Stomach smooth muscle (tissue), 2 donors: ENCODE measurements around the gene PRKRIP1.
"Not testable (repeated sequence)": the region's sequence is repeated elsewhere in the genome, so short reads cannot be mapped to it uniquely, and the experiment has no call there.

Experiments used
- H3K27ac ChIP-seq: one replicate; pipeline ENCODE4 v1.7.0; 2013; ENCODE audit warnings: mild to moderate bottlenecking, low read length, inconsistent platforms
- H3K27me3 ChIP-seq, 2 donors: one replicate each; pipeline ENCODE4 v1.7.0; 2013; ENCODE audit warnings: low read length in 2 of 2; ENCODE audit not compliant: insufficient read depth in 2 of 2, control insufficient read depth in 1 of 2
- H3K36me3 ChIP-seq, 2 donors: one replicate each; pipeline ENCODE4 v1.7.0; 2013; ENCODE audit warnings: low read length in 2 of 2; ENCODE audit not compliant: control insufficient read depth in 2 of 2, insufficient read depth in 2 of 2
- H3K4me1 ChIP-seq: one replicate; pipeline ENCODE4 v1.7.0; 2013; ENCODE audit warnings: low read length; ENCODE audit not compliant: control insufficient read depth, insufficient read depth
- H3K4me3 ChIP-seq, 2 donors: one replicate each; pipeline ENCODE4 v1.7.0; 2013; ENCODE audit warnings: low read length in 2 of 2
- H3K9ac ChIP-seq, 2 donors: one replicate each; pipeline ENCODE4 v1.7.0; 2013; ENCODE audit warnings: low read length in 2 of 2, mild to moderate bottlenecking in 1 of 2
- H3K9me3 ChIP-seq, 2 donors: one replicate each; pipeline ENCODE4 v1.7.0; 2013; ENCODE audit warnings: low read length in 2 of 2; ENCODE audit not compliant: control insufficient read depth in 2 of 2
- donor health status: healthy.
- donor health status: Pancreatic carcinoma.

The PRKRIP1 gene

GRCh38 chr7:102404005-102404861 is 8.1 kb downstream of the PRKRIP1 start:
- Histone ChIP-seq H3K9ac (no peak overlapping the region), H3K27ac (no peak overlapping the region), H3K27me3 (no peaks in the 10 kb centered on the region), H3K4me3 (no peak overlapping the region), H3K9me3 (no peaks in the 10 kb centered on the region), H3K36me3 (peaks cover 55 to 57% of the 10 kb centered on the region in 2 donors), H3K4me1 (no peaks in the 10 kb centered on the region)

GRCh38 chr7:102404862-102405188 is 8.7 kb downstream of the PRKRIP1 start:
- H3K27ac ChIP-seq, H3K4me1 ChIP-seq, H3K9ac ChIP-seq, H3K4me3 ChIP-seq, H3K27me3 ChIP-seq, H3K9me3 ChIP-seq: not testable (repeated sequence)
- H3K36me3 ChIP-seq, result peaks cover 55 to 57% of the 10 kb centered on the region in 2 donors

- no peak overlapping the region for H3K4me3 ChIP-seq
Observed at GRCh38 chr7:102407910-102408309, 11.7 kb downstream of the PRKRIP1 start.

DNA sequence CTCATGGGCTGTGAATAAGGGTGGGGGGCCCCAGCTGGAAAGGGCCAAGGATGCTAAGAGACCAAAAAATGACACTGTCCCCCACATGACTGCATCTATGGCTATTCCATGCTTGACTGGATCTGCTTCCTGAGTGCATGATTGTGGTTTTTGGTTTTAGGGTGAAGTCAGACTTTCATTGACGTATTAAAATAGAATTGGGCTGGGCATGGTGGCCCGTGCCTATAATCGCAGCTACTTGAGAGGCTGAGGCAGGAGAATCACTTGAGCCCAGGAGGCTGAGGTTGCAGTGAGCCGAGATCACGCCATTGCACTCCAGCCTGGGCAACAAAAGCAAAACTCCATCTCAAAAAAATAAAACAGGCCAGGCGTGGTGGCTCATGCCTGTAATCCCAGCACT is 12.4 kb downstream of the PRKRIP1 start:
- H3K27me3 ChIP-seq, H3K4me1 ChIP-seq, H3K27ac ChIP-seq, H3K9ac ChIP-seq, H3K9me3 ChIP-seq, H3K4me3 ChIP-seq: not testable (repeated sequence)
- H3K36me3 ChIP-seq, result peaks cover 36 to 57% of the 10 kb centered on the region in 2 donors

More at GRCh38 chr7:102407910-102408309, 11.7 kb downstream of the PRKRIP1 start:
- Histone ChIP-seq H3K9ac (no peak overlapping the region), H3K36me3 (peaks cover 42 to 60% of the 10 kb centered on the region in 2 donors), H3K9me3 (peaks cover 0 to 2% of the 10 kb centered on the region in 2 donors), H3K27me3 (no peaks in the 10 kb centered on the region), H3K27ac (no peak overlapping the region), H3K4me1 (peaks cover 2% of the 10 kb centered on the region)

DNA sequence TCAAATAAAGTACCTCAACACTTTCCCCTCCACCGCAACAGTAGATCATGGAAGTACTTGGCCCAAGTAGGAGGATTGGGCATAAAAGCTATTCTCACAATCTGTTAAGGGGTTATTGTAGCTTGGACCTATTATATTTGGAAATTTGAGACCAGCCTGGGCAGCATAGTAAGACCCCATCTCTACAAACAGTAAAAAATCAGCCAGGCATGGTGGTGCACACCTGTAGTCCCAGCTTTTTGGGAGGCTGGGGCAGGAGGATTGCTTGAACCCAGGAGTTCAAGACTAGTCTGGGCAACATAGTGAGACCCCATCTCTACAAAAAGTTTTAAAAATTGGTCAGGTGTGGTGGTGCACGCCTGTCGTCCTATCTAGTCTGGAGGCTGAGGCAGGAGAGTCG is 13.2 kb downstream of the PRKRIP1 start:
- no peak overlapping the region for H3K27ac ChIP-seq
- H3K36me3 ChIP-seq, result peaks cover 33 to 55% of the 10 kb centered on the region in 2 donors
- H3K4me3 ChIP-seq, result no peak overlapping the region
- H3K4me1 ChIP-seq, result peaks cover 3% of the 10 kb centered on the region
- no peak overlapping the region for H3K9ac ChIP-seq
- H3K9me3 ChIP-seq, result peaks cover 0 to 2% of the 10 kb centered on the region in 2 donors
- H3K27me3 ChIP-seq, result no peaks in the 10 kb centered on the region

- no peak overlapping the region for H3K4me3 ChIP-seq
- no peaks in the 10 kb centered on the region for H3K27me3 ChIP-seq
- peaks cover 0 to 2% of the 10 kb centered on the region in 2 donors for H3K9me3 ChIP-seq
- no peak overlapping the region for H3K9ac ChIP-seq
- H3K27ac ChIP-seq, result no peak overlapping the region
- peaks cover 28 to 55% of the 10 kb centered on the region in 2 donors for H3K36me3 ChIP-seq
- H3K4me1 ChIP-seq, result peaks cover 3% of the 10 kb centered on the region
Observed at GRCh38 chr7:102410123-102410522, 14.0 kb downstream of the PRKRIP1 start.

GRCh38 chr7:102410918-102411317 is 14.8 kb downstream of the PRKRIP1 start:
- H3K27me3 ChIP-seq, result no peaks in the 10 kb centered on the region
- H3K27ac ChIP-seq, result no peak overlapping the region
- no peak overlapping the region for H3K4me3 ChIP-seq
- peaks cover 27 to 59% of the 10 kb centered on the region in 2 donors for H3K36me3 ChIP-seq
- peaks cover 3% of the 10 kb centered on the region for H3K4me1 ChIP-seq
- no peak overlapping the region for H3K9ac ChIP-seq
- H3K9me3 ChIP-seq, result peaks cover 0 to 2% of the 10 kb centered on the region in 2 donors

DNA sequence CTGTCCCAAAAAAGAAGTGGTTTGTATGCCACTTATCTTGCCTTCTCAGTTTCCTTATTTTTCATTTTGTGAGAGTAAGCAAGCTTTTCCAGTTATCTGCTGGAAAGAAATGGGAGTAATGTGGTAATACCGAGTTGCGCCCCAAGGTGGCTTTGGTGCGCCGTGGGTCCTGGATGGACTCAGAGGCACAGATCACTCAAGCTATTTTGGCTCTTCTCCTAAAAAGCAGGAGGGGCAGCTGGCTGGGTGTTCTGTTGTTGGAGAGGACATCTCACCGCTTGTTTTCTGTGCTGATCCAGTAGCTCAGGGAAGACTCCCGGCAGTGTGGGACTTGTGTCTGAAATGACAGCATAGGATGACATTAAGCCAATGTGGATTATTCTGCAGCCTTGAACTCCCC is 16.4 kb downstream of the PRKRIP1 start:
- peaks cover 28 to 57% of the 10 kb centered on the region in 2 donors for H3K36me3 ChIP-seq
- H3K9me3 ChIP-seq, result peaks cover 0 to 2% of the 10 kb centered on the region in 2 donors
- peaks cover 3% of the 10 kb centered on the region for H3K4me1 ChIP-seq
- no peak overlapping the region for H3K27ac ChIP-seq
- H3K9ac ChIP-seq, result no peak overlapping the region
- H3K4me3 ChIP-seq, result no peak overlapping the region
- H3K27me3 ChIP-seq, result no peaks in the 10 kb centered on the region

- H3K9me3 ChIP-seq, result peaks cover 0 to 2% of the 10 kb centered on the region in 2 donors
- no peak overlapping the region for H3K4me3 ChIP-seq
- peaks cover 24 to 52% of the 10 kb centered on the region in 2 donors for H3K36me3 ChIP-seq
- H3K27me3 ChIP-seq, result no peaks in the 10 kb centered on the region
- peaks cover 3% of the 10 kb centered on the region for H3K4me1 ChIP-seq
- no peak overlapping the region for H3K9ac ChIP-seq
- H3K27ac ChIP-seq, result no peak overlapping the region
Observed at GRCh38 chr7:102413091-102413490, 16.9 kb downstream of the PRKRIP1 start.

DNA sequence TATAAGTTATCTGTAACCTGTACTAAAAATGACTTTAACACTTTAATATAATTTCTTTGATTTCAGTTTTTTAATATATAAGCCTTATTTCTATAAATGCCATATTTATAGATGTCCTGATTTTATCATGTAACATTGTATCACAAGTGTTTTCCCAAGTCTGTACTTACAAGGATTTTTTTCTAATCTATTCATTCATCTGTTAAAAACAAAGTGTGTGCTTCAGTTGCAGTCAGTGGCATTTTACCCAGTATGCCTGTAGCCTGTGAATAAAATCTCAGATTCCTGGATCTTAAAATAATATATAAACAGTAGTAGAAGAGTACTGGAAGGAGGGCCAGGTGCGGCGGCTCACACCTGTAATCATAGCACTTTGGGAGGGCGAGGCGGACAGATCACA is 17.4 kb downstream of the PRKRIP1 start:
- peaks cover 25 to 49% of the 10 kb centered on the region in 2 donors for H3K36me3 ChIP-seq
- H3K9me3 ChIP-seq, result peaks cover 0 to 2% of the 10 kb centered on the region in 2 donors
- H3K9ac ChIP-seq, result no peak overlapping the region
- H3K27me3 ChIP-seq, result no peaks in the 10 kb centered on the region
- H3K27ac ChIP-seq, result no peak overlapping the region
- H3K4me3 ChIP-seq, result no peak overlapping the region
- H3K4me1 ChIP-seq, result peaks cover 3% of the 10 kb centered on the region

DNA sequence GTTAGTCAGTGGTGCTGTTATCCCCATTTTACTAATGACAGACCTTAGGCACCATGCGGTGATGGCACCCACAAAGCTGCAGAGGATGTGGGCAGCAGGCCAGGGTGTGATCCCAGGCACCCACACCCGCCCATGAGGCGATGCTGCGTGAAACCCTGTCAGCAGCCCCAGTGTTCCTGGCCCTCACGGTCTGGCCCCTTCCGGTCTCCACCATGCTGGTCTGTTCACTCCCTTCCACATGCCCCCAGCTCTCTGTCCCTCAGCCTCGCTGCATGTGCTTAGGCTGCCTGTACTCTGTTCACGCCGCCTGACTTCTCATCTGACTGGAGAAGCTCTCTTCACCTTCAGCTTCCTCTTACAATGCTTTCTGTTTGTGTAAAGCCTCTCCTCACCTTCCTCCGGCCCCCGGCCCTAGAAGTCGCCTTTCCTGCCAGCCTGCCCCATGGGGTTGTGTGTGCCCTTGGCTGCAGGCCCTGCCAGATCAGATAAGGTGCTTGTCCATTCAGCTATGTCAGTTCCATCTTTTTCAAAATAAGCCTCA is 19.6 kb downstream of the PRKRIP1 start:
- Histone ChIP-seq H3K36me3 (peaks cover 23 to 45% of the 10 kb centered on the region in 2 donors), H3K27ac (no peak overlapping the region), H3K9me3 (no peaks in the 10 kb centered on the region), H3K4me1 (peaks cover 3% of the 10 kb centered on the region), H3K4me3 (no peak overlapping the region), H3K9ac (no peak overlapping the region), H3K27me3 (no peaks in the 10 kb centered on the region)
